ENCODE measurements around the gene HOXA1.

The HOXA1 gene

GRCh38 chr7:27046854-27047549 lies 48.8 kb downstream of the HOXA1 start:
- TF ChIP-seq FOXP2 (optimal IDR thresholded peaks at IDR 0.05; ENCODE audit: borderline replicate concordance, extremely low read depth, extremely low read length, insufficient read depth): no peak
- TF ChIP-seq TAF1 (IDR thresholded peaks at IDR 0.05; ENCODE audit: borderline replicate concordance, insufficient read depth, low read length): no peak
- no peak for TF ChIP-seq REST (IDR thresholded peaks at IDR 0.05; ENCODE audit: insufficient read depth in 1 of 2, low read depth in 2 of 2, low read length in 2 of 2)
- TF ChIP-seq SIN3A (IDR thresholded peaks at IDR 0.05; ENCODE audit: borderline replicate concordance, insufficient read depth, low read length): no peak
- no peak for TF ChIP-seq POLR2AphosphoS5 (IDR thresholded peaks at IDR 0.05; ENCODE audit: low read depth, low read length)
